ENCODE results near the gene PFAS. TPM values are rescaled to one million over a fixed set of nuclear protein-coding genes. Genes with fewer than 3 reads are reported as not detected.

The PFAS gene
- total RNA-seq, 1 experiment from 2014 or later = 228 TPM

DNA sequence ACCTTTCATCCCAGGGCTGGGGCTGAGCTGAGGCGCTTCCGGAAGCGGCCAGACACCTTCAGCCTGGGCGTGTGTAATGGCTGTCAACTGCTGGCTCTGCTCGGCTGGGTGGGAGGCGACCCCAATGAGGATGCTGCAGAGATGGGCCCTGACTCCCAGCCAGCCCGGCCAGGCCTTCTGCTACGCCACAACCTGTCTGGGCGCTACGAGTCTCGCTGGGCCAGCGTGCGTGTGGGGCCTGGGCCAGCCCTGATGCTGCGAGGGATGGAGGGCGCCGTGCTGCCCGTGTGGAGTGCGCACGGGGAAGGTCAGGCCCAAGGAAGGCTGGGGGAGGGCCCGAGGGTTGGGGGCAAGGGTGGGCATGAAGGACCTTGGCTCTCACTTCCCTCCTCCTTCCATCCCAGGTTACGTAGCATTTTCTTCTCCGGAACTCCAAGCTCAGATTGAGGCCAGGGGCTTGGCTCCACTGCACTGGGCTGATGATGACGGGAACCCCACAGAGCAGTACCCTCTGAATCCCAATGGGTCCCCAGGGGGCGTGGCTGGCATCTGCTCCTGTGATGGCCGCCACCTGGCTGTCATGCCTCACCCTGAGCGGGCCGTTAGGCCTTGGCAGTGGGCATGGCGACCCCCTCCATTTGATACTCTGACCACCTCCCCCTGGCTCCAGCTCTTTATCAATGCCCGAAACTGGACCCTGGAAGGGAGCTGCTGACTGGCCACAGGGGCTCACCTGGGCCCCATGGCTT, 19.6 kb downstream of the PFAS start:
- TF ChIP-seq, protein P1, sequence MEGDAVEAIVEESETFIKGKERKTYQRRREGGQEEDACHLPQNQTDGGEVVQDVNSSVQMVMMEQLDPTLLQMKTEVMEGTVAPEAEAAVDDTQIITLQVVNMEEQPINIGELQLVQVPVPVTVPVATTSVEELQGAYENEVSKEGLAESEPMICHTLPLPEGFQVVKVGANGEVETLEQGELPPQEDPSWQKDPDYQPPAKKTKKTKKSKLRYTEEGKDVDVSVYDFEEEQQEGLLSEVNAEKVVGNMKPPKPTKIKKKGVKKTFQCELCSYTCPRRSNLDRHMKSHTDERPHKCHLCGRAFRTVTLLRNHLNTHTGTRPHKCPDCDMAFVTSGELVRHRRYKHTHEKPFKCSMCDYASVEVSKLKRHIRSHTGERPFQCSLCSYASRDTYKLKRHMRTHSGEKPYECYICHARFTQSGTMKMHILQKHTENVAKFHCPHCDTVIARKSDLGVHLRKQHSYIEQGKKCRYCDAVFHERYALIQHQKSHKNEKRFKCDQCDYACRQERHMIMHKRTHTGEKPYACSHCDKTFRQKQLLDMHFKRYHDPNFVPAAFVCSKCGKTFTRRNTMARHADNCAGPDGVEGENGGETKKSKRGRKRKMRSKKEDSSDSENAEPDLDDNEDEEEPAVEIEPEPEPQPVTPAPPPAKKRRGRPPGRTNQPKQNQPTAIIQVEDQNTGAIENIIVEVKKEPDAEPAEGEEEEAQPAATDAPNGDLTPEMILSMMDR (conservative IDR thresholded peaks at IDR 0.05) = no peak
- H4K20me1 ChIP-seq (ENCODE audit: control insufficient read depth, insufficient read depth, insufficient read length) = no peaks in the 10 kb centered on the region
- no peak overlapping the region for H3K27ac ChIP-seq (ENCODE audit: insufficient read length, low read depth, low read length)
- H2BK120ac ChIP-seq (ENCODE audit: low read depth, low read length, poor library complexity, severe bottlenecking) = no peak overlapping the region
- no peak overlapping the region for H2BK20ac ChIP-seq (ENCODE audit: low read depth, low read length, poor library complexity, severe bottlenecking)
- H3K23me2 ChIP-seq (ENCODE audit: insufficient read length, low read depth, low read length, poor library complexity, severe bottlenecking) = no peaks in the 10 kb centered on the region
- no peak overlapping the region for H2BK12ac ChIP-seq (ENCODE audit: insufficient read length, low read depth, low read length)
- H2AFZ ChIP-seq (ENCODE audit: low read length) = no peak overlapping the region
- no peak overlapping the region for H3T11ph ChIP-seq (ENCODE audit: low read length)
- no peaks in the 10 kb centered on the region for H3K27me3 ChIP-seq (ENCODE audit: insufficient read depth, low read length)
- no peak overlapping the region for H2BK15ac ChIP-seq (ENCODE audit: low read depth, low read length)
- no peak overlapping the region for H3K4me2 ChIP-seq (ENCODE audit: insufficient read depth, insufficient read length, low read length)
- H3K36me3 Mint-ChIP-seq (ENCODE audit: insufficient read depth in 1 of 3, low read depth in 3 of 3) = peaks cover 48 to 74% (median 72%) of the 10 kb centered on the region in 3 experiments
- no peaks in the 10 kb centered on the region for H3K27me3 Mint-ChIP-seq (ENCODE audit: low read depth)
- no peaks in the 10 kb centered on the region for H3K4me1 Mint-ChIP-seq
- H3K9me3 Mint-ChIP-seq = no peaks in the 10 kb centered on the region
- H3K9me3 ChIP-seq (ENCODE audit: control insufficient read depth, low read depth, low read length) = no peaks in the 10 kb centered on the region
- H2AK5ac ChIP-seq (ENCODE audit: insufficient read length, low read length) = no peak overlapping the region
- no CpG with 5 or more reads among the region's 29 CpGs for WGBS (ENCODE audit: extremely low coverage, insufficient read length, low lambda C conversion rate)
- no peak overlapping the region for H3K18ac ChIP-seq (ENCODE audit: insufficient read length, low read depth, low read length)
- H4K5ac ChIP-seq (ENCODE audit: insufficient read length, low read depth, low read length) = no peak overlapping the region
- H3K79me1 ChIP-seq (ENCODE audit: insufficient read depth, low read depth, low read length, poor library complexity, severe bottlenecking) = no peaks in the 10 kb centered on the region
- no peak overlapping the region for H4K8ac ChIP-seq (replicated peaks; ENCODE audit: insufficient read length, low read depth, low read length)
- H2BK5ac ChIP-seq (ENCODE audit: insufficient read length, low read length) = no peak overlapping the region
- H3K4me3 Mint-ChIP-seq = no peak overlapping the region
- H3K27ac Mint-ChIP-seq = no peak overlapping the region
- no peak overlapping the region for H3K23ac ChIP-seq (ENCODE audit: insufficient read length, low read depth, low read length)
- no peaks in the 10 kb centered on the region for H3K4me1 ChIP-seq (ENCODE audit: insufficient read depth, low read length)
- no peak overlapping the region for H3K56ac ChIP-seq (ENCODE audit: insufficient read length, low read depth, low read length)
- H4K91ac ChIP-seq (ENCODE audit: insufficient read length, low read depth, low read length) = no peak overlapping the region
- no peak overlapping the region for H3K14ac ChIP-seq (ENCODE audit: insufficient read depth, low read length)
- no peak for DNase-seq
- H3K9ac ChIP-seq (ENCODE audit: extremely low read depth, insufficient read length, low read length) = no peak overlapping the region
- H3K4ac ChIP-seq (ENCODE audit: low read depth, low read length) = no peak overlapping the region
- H3K79me2 ChIP-seq (ENCODE audit: insufficient read depth, low read length) = no peaks in the 10 kb centered on the region

Data from H9 (cell line).